NOMO-1 (cell line): ENCODE measurements around the gene TMED1.
A peak's percentile ranks its signal among the peaks of the same experiment; 100 is the strongest.

Experiments
- DNase-seq, 2 experiments: peaks; one replicate each; lab custom pipeline; 2025; ENCODE audit not compliant: unreplicated experiment in 2 of 2; lab: John Stamatoyannopoulos, UW

Gene TMED1

DNA sequence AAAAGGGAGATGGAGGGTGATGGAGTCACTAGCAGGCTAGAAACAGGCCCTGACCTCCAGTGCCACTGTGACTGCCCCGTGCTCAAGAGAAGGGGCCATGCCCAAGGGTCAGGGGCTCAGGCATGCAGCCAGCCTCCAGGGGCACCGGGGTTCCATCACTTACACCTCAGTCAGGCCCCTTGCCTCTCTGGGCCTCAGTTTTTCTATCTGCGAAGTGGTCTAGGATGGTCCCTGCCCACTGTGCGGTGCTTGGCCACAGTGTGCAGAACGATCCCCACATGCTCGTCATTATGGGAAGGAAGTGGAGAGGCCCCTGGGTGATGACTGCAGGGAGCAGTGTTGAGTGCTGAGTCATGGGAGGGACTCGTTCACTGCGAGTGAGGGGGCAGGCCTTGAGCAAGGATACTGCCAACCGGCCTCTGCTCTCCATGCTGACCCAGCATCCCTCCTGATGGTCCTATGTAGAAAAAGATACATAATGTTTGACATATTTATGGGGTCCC is 23.1 kb downstream of the TMED1 start:
- DNase-seq = peak; percentile 82 to 90

GRCh38 chr19:10812196-10812595 is 23.8 kb downstream of the TMED1 start:
- DNase-seq = no peak

- no peak for DNase-seq
Observed at GRCh38 chr19:10811391-10812111, 24.5 kb downstream of the TMED1 start.

GRCh38 chr19:10809651-10810285 is 26.2 kb downstream of the TMED1 start:
- peak; percentile 52 to 69 for DNase-seq

- DNase-seq = peak; percentile 32 to 50
Observed at GRCh38 chr19:10808937-10809649, 26.9 kb downstream of the TMED1 start.

DNA sequence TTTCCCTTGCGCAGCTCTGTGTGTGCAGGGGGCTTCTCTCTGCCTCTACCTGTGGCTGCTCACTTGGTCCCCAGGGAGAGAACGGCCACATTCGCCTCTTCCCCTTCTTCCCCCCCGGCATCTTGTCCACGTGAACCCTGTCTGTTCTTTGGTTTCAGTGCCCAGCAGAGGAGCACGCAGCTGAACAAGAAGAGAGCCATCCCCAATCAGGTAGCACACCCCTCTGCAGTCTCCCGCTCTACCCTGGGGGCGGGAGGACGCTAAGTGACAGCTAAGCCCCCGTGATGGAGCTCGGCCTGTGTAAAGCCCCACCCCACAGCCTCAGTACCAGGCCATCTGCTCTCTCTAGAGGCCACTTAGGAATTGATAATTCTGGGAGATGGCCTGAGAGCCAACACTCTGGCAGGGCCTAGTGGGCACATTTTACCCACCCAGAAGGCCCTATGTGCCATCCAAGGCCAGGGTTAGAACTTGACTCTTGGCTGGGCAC is 30.2 kb downstream of the TMED1 start:
- no peak for DNase-seq

- peak; percentile 85 to 92 for DNase-seq
Observed at GRCh38 chr19:10805065-10805757, 30.8 kb downstream of the TMED1 start.

DNA sequence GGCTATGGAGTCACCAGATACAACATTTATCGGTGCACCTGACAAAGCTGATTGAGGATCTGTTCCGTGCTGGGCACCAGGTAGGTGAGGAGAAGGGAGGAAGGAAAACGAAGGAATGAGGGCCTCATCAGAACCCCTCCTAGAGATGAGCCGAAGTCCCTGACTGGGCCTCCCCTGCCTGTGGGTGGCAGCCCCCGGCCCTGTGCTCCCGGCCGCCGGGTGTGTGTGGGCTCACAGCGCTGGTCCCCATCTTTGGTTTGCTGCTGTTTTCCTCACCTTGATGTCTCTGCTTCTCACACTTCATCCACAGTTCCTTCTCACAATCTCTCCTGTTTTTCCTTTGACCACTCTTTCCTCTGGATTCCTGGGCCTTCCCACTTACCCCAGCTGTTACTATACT is 32.8 kb downstream of the TMED1 start:
- no peak for DNase-seq

- no peak for DNase-seq
Observed at GRCh38 chr19:10802479-10802878, 33.5 kb downstream of the TMED1 start.

DNA sequence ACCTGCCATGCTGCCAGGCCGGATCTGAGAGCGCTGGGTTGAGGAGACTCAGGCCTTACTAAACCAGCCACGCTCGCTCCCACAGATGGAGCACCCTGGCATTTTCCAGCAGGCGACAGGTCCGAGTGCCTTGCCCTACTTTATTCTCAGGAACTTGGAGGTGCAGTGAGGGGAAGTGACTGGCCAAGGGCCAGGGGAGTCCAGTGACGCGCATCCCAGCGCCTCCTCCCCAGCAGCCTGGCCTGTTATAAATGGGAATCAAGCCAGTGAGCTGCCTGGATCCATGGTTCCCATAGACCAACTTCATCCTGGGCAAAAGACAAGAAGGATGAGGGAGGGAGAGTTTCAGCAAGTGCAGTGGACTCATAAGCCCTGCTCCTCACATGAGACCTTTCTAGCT is 35.5 kb downstream of the TMED1 start:
- DNase-seq = no peak

- no peak for DNase-seq
Observed at GRCh38 chr19:10797541-10798256, 38.3 kb downstream of the TMED1 start.

DNA sequence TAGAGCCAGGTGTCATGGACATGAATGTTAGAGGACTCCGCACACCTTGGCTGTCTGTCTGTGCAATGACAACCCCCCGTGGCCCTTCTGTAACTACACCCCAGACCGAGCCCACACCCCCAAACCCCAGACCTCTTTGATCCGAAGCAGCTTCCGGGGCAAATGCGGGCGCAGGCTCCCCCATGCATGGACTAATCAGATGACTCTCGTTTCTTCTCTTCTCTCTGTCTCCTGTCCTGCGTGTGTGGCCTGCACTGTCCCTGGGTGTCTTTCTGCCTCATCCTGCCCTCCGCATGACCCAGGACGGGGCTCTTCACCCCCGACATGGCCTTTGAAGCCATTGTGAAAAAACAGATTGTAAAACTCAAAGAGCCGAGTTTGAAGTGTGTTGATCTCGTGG is 38.9 kb downstream of the TMED1 start:
- DNase-seq = no peak

DNA sequence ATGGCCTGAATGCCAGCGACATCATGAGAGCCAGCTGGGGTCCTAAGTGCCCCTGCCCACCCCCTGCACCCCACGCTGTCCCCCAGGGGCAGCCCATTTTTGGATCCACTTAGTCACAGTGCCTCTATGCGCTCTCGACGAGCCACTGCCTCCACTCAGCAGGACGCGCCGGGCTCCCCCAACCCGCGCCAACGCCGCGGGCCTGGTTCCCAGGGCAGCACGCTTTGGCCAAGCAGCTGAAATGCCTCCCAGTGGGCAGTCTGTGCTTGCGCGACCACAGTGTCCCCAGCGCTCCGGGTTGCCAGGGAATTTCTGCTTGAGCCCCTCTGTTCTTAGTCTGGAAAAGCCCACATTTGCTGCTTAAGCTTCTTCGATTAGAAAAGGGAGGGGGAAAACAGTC is 39.4 kb downstream of the TMED1 start:
- no peak for DNase-seq

DNA sequence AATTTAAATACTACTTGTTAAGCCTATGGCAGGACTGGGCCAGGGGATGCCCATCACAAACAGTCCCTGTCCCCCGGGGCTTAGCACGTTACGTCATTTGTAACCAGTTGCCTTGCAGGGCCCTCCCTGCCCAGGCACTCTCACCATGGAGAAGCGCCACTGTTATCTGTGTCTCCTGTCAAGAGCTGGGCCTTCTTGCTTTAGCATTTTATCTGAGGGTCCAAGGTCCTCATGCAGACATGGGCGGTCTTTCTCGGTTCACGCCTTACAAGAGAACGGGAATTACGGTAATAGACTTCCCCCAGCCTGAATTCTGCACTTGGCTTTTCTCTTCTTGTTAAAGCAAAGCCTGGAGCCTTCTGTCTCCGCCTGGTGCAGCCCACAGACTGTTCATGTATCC is 46.1 kb downstream of the TMED1 start:
- no peak for DNase-seq

GRCh38 chr19:10788146-10788545 is 47.9 kb downstream of the TMED1 start:
- no peak for DNase-seq

DNA sequence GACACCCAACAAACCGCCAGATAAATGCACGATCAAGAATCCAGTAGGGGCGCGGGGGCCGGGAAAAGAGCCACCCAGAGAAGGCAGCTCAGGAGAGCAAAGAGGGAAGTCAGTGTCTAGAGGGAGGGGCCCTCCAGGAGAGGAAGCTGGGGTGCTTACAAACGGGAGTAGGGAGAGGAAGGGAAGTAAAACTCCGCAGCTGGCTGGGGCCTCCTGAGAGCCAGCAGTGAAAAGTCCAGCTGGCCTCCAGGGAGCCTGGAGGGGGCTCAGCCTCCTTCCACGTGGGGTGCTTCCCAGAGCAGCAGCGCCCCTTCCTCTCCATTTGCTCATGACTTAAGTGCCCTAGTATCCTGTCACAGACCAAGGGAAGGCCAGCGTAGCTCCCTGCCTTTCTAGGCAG is 51.8 kb downstream of the TMED1 start:
- peak; percentile 53 to 77 for DNase-seq

GRCh38 chr19:10782795-10783194 is 53.2 kb downstream of the TMED1 start:
- DNase-seq = no peak
